GM18502 (cell line): ENCODE results near the gene DPCD.

Experiments
- ATAC-seq: cut with Tn5 transposase; IDR thresholded peaks from one replicate; pipeline ENCODE4 v1.9.1; 2021; ENCODE audit warnings: mild to moderate bottlenecking; ENCODE audit not compliant: unreplicated experiment, poor library complexity

The DPCD gene

DNA sequence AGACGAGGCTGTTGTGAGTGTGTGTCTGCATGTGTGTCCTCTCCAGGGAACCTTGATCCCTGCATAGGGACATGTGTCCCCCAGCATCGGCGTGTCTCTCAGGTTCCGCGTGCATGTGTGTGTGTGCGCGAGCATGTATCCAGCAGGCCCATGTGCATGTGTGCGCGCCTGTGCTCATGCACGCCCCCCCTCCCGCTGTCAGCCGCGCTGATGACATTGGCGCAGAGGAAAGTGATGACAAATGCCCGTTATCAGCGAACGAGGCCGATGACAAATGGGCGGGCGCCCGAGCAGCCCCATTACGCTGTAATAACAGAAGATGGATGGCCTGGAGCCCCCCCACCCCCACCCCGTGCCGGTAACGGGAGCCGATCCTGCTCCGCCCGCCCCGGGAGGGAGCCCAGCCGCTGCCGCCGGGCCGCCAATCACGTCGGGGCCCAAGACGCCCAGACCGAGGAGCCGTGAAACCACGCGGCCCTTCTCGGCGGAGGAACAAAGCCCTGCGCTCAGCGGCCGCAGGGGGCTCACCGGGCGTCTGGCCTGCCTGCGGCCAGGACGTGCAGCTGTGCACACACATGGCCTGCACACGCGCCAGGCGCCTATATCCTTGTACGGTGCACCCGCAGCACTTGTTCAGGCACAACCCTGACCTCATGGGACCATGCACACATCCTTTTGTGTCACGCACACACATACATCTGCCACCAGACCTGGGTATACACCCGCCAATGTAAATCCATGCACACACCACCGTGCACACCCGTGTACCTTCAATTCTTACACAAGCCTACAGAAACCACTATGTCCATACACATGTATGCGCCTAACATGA, 21.6 kb upstream of the DPCD start:
- ATAC-seq = no peak

DNA sequence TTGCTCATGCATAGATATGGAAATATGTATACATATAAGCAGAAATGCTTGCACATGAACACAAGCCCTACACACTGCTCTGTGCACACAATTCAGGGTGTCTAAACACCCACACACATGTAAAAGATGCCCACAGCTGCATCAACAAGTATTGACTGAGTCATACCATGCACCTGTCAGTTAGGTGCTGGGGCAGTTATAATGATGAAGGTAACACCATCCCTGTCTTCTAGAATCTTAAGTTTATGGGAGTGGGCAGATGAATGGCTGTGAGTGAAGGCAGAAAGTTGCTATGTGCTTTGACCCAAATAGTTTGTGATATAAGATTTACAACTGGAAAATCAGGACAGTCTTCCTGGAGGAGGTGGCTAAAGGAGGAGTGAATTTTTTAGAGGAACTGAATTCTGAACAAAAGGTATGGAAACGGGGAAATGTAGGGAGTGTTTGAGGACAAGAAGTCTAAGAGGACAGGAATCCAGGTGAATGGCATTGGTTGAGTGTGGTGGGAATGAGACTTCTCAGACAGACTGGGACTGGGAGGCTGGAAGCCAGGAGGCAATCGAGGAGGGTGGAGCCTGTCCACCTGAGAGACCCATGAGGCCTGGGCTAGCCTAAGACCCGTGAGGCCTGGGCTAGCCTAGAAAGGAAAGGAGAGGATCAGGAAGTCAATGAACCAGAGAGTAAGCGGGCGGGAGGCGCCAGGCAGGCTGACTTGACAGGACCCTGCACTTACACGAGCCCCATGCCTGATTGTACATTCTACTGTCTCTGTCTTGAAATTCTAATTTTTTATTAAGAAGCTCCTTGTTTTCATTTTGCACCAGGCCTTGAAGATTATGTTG, 20.7 kb upstream of the DPCD start:
- no peak for ATAC-seq

DNA sequence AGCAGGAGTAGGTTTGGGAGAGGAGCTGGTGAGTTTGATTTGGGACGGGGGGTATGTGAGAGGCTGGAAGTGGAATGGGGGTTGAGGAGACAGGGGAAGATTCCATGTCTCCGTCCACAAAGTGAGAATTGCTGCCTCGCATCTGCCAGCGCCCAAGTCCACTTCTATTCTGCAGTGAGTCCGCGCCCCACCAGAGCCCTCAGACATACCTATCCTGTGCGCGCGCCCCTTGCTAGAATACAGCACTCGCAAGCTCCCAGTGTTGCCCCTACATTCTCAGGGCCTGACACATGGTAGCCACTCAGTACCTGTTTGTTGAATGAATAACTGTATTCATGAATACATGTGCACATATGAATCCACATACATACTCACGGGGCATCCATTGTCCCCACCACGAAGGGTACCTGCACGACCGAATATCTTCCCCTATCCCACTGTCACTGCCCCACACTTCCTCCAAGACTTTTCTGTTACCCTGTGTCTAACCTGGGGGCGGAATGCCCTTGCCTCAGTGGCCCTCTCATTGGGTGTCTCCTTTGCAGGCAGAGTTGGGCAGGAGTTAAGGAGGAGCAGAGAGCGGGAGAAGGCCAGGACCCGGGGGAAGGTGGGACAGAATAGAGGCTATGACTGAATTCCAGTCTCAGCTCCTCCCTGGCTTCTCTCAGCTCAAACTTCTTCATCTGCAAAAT, 19.9 kb upstream of the DPCD start:
- no peak for ATAC-seq

DNA sequence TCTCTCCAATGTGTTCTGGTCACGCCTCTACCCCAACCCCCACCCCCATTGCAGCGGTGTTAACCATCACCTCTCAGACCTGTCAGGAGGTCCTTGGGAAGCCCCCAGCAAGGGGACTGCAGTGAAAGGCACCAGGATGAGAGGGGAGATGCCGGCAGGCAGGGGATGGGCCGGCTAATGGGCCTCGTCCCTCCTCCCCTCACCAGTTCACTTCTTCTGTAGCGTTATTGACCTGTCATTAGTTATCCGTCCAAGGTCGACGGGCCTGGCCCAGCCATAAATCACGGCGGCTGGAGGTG, 18.8 kb upstream of the DPCD start:
- no peak for ATAC-seq

DNA sequence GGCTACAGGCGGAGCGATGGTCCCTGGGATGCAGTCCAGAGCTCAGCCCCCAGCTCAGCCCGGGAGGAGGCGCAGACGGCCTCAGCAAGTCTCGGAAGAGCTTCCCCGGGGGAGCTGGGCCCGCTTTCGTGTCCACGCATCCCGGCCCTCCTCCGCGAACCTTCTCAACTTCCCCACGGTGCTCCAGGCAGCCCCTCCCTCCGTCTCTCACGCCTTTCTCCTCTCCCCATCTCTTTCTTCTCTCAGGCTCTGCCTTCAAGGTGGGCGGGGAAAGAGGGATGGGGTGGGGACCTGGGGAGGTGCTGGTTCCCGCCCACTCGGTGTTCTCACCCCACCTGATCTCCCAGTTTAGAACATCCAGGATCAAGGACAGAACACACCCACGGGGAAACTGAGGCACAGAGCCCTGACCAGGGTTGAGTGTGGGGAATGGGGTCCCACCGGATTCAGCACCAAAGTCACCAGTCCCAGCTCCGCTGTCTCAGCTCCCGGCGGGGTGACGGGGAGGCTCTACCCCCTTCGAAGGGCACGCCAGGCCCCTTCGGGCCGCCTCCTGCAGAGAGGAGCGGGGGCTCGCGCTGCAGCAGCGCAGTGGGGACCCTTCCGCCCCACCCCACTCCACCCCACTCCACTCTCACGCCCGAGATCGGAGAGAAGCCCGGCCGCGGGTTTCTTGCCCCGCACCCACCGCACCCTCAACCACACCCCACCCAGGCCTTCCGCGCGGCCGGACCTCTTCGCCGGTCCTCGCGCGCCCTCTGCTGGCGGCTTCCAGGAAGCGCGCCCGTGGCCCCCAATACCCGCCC, 18.3 kb upstream of the DPCD start:
- peak; percentile 79 for ATAC-seq

DNA sequence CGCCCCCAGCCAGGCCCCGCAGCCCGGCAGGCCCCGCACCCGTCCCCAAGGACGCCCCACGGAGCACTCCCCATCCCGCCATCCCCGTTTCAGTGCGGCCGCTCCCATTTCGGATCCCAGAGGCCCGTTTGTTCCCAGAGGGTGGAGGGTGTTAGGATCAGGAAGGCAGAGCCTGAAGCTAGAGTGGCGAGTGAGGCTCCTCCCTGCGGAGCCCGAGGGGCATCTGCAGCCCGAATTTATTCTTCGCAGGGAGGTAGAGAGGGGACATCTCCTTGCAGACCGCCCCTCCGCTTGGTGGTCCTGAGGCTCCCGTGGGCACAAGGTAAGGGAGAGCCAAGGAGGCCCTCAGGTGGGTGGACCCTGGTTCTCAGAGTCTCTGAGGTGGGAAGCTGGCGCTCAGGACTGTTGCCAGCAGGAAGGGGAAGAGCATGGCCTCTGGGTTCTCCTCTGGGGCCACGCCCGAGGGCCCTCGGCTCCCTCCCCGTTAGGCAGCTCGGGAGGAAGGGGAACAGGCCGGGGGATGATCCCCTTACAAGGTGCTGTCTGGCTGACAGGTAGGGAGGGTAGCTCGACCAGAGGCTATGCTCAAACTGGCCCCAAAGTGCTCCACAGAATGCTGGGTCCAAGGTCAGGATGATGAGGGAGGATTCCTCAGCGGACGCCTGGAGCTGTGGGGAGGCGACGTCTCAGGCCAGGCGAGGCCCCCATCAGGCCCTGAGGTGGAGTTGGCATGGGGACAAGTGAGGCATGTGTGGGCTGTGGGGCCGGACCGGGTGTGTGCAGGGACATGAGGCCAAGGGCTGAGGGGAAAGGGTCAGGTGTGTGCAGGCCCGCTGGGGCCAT, 17.5 kb upstream of the DPCD start:
- peak; percentile 11 for ATAC-seq

DNA sequence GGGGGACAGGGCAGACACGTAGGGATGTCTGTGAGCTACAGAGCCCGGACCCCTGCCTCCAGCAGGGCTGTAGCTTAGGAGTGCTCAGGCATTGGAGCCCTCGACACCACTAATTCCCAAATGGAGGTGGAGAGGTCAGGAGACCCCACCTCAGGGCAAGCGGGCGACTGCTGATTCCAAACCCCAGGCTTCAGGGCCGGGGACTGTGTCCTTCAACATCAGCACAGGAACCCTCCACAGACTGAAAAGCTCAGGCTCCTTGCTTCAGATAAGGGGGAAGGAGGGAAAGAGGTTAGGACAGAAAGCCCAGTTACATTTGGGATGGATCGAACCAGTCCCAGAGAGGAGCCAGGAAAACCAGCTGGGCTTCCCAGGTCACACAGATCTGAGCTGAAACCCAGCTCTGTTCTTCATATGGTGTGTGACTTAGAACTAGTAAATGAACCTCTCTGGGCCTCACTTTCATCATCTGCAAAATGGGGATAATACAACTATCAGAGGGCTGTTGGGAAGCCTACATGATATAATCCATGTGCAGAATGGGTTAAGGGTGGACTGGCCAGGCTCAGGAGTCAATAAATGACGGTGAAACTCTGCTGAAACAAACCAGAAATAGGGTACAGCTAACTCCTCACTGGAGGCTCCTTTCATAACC, 16.7 kb upstream of the DPCD start:
- no peak for ATAC-seq

DNA sequence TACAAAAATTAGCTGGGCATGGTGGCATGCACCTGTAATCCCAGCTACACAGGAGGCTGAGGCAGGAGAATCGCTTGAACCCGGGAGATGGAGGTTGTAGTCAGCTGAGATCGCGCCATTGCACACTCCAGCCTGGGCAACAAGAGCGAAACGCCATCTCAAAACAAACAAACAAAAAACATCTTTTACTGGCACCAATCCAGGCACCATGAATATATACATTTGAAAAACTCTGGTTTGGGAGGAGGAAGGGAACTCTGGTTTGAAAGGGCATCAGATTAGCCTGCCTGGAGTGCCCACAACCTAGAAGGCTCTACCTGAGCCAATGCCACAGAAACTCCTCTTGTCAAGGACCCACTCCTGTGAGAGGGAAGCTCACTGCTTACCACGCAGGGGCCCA, 16.0 kb upstream of the DPCD start:
- ATAC-seq = no peak

DNA sequence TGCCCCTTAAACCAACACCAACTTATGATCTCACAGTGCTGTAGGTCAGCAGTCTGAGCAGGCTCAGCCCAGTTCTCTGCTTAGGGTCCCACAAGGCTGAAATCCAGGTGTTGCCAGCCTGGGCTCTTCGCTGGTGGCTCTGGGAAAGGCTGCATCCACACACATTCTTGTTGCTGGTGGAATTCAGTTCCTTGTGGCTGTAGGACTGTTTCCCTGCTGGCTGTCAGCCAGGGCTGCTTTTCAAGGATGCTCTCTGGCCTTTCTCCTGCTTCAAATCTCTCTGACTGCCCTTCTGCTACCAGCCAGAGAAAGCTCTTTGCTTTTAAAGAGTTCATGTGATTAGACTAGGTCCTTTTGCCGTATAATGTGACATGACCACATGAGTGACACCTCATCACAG, 15.3 kb upstream of the DPCD start:
- ATAC-seq = no peak

DNA sequence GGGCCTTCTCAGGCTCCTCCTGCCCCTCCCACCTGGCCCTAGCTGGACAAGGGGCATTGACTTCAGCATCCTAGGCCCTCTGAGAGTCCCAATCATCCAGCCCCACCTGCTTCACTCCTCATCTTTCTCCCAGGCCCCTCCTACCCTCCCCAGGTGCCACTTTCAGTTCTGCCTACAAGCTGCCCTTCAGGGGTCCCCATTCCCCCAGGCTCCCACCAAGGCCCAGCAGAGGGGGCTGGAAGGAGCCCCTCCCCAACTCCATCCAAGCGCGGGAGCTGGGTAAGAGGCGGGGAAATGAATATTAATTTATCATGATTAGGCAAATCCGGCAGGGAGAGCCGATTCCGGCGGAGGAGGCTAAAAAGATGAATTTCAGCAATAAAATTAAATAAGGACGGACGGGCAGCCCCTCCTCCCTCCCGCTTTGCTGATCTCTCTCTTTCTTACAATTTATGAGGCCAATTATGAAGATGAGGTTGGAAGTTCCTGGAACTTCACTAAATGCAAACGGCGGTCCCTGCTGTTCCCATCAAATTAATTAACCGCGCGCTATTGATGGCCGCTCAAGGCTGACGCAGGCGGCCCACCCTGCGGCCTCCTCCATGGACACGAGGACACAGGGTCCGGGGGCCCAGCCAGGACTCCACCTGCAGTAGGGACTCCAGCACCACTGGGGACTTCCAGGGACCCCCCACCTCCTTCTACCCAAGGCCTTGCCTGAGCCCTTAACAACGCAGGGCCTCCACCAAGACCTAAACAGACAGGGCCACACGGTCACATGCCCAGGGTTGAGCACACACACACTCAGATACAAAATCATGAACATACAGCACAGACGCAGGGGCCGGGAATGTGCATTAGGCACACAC, 14.0 kb upstream of the DPCD start:
- no peak for ATAC-seq

DNA sequence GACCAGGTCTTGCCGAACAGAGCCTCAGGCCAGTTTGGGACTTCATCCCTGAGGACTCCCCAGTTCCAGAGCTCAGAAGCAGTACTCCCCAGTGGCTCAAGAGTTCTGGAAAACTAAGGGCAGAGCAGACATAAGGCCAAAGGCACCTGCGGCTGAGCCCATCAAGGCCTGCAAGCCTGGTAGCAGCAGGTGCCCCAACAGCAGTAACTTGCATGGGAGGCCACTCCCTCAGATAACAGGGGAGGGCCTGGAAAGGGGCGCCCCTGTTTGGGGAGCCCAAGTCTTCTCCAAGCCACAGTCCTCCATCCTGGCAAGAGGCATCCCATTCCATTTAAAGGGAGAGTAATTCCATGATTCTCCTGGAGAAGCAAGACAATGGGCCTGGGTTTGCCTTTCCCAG, 13.0 kb upstream of the DPCD start:
- no peak for ATAC-seq

DNA sequence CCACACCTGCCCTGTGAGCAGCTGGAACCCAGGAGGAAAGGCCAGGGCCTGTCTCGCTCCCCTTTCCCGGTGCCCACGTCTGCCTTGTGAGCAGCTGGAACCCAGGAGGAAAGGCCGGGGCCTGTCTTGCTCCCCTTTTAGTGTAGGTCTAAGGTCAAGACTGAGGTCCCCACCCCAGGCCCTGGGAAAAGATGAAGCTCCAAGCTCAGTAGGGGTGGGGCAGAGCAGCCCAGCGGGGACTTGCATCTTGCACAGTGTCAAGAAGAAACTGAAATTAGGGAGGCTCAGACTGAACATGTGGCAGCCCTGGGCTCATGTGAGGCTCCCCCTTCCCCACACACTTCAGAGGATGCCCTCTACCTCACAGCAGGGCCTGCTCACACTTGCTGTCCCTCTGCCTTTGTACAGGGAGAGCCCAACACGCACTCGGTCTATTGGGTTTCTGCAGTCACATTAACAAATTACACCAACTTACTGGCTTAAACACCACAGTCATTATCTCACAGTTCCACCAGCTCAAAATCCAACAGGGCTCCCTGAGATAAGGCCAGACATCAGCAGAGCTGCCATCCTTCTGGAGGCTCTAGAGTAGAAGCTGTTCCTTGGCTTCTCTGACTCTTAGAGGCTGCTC, 12.4 kb upstream of the DPCD start:
- ATAC-seq = no peak

DNA sequence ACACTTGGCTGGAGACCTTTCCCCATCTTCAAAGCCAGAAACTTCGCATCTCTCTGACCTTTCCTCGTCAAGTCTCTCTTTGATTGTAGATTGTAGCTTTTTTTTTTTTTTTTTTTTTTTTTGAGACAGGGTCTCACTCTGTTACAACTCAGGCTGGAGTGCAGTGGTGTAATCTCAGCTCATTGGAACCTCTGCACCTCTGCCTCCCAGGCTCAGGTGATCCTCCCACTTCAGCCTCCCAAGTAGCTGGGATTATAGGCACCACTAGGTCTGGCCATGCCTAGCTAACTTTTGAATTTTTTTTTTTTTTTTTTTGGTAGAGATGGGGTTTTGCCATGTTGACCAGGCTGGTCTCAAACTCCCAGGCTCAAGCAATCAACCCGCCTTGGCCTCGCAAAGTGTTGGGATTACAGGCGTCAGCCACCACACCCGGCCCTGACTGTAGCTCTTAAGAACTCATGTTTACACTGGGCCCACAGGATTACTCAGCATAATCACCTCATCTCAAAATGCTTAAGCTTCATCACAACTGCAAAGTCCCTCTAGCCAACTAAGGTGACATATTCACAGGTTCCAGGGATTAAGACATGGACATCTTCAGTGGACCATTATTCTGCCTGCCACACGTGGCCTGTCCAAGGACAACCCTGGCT, 11.8 kb upstream of the DPCD start:
- ATAC-seq = no peak

DNA sequence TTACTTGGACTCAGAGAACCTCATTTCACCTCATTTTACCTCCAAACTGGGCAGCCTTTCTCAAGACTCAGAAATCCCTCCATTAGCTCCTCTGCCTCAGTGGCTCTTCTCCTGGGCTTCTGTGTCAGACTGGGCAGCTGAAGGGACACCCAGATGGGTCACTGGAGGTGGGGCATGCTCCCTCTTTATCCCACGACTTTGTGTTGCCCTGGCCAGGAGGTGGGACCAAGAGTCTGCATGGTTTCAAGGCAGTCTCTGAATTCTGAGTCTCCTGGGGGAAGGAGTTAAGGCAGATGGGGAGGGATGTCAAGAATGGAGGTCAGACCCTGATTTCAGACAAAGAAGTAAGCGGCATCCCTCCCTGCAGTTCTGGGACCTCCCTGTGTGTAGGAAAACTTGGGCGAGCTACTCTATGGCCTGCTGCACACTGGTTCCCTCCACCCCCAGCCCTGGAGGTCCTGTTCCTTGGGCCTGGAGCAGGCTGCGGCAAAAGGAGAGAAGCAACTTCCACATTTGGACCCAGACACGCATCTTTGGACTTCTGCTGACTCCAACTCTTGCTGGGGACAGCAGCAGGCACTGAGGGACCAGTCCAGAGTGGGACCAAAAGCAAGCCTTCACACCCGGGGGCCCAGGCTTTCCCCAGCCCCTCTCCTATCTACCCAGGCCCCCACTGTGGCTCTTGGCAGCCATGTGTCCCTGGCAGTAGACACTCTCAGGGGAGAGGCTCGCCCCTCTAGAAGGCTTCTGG, 10.8 kb upstream of the DPCD start:
- no peak for ATAC-seq

DNA sequence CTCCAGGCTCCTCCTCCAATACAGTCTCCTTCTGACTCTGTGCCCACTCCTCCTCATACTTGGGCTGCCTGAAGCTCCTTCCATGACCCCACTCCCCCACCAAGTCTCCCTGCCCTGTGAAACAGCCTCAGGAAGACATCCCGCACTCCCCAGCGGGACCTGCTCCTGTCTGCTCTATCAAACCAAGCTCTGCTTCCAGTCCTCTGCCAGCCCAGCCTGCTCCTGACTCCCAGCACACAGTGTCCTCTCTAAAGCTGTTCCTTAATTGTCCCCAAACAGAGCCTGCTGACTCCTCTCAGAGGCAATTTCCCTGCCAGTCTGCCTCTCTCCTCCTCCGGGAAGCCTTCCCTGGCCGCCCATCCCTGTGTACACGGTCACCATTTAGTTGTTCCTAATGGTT, 9.9 kb upstream of the DPCD start:
- no peak for ATAC-seq

DNA sequence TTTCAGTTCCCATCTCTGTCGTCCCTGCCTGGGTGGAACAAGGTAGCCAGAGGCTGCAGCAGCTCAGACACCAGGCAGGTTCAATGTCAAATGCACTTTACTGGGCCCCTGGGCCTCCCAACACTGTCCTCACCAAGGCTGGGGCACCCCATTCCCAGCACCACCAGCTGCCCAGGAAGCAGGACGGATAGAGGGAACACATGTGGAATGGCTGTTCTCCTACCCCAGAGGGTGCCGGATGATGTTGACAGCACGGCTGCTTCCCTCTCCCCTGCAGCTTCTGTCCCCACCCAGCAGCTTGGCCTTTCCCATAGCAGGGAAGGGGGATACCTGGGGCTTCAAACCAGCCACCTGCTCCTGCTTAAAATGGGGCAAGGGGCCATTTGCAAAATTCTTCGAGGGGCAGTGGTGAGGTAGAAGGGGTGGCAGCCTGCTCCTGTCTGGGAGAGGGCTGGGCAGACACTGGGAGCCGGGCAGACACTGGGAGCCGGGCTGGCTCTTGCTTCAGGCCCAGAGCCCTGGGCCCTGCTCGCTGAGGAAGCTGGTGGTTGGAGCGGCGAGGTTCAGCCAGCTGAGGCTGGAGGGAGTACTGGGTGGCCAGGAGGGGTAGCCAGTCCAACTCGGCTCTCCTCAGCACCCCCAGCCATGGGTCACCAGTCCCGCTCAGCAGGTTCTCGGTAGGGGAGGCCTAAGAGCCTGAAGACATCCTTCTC, 9.2 kb upstream of the DPCD start:
- ATAC-seq = no peak
